GM06990 (cell line): ENCODE results near the gene NDUFA1.
"Not testable (repeated sequence)": the region's sequence is repeated elsewhere in the genome, so short reads cannot be mapped to it uniquely, and the experiment has no call there.

Source experiments
- DNase-seq: peaks from one replicate; pipeline ENCODE4 v3.0.0-alpha.2; 2011; ENCODE audit not compliant: insufficient read length; ENCODE audit errors: extremely low read depth
- H3K27me3 ChIP-seq: replicated peaks from 2 replicates; pipeline ENCODE4 v1.6.0; 2011; ENCODE audit warnings: low read length; ENCODE audit not compliant: control insufficient read depth, insufficient read depth
- H3K36me3 ChIP-seq: 2 replicates; pipeline ENCODE4 v1.5.1; 2011; ENCODE audit warnings: low read length; ENCODE audit not compliant: control insufficient read depth, insufficient read depth
- H3K4me3 ChIP-seq: replicated peaks from 2 replicates; pipeline ENCODE4 v1.5.1; 2011; ENCODE audit warnings: low read depth, mild to moderate bottlenecking, control low read depth, low read length
- TF ChIP-seq, protein P1 (sequence below): IDR thresholded peaks from 2 replicates; pipeline ENCODE4 v1.5.1; 2011; ENCODE audit warnings: low read length, control low read depth, mild to moderate bottlenecking, inconsistent platforms; ENCODE audit not compliant: insufficient read depth, poor library complexity, severe bottlenecking

The NDUFA1 gene

DNA sequence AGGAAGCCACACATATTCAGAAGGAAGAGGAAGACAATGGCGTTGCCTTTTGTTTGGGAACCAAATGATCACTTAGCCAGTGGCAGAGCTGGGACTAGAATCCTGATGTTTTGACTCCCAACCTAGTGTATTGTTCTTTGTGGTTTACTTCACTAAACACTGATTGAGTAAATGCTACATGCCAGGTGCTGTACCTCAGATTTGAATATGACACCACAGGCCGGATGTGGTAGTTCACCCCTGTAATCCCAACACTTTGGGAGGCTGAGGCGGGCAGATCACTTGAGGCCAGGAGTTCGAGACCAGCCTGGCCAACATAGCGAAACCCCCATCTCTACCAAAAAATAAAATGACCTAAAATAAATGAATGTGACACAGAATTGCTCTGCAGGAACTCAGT is 8.4 kb downstream of the NDUFA1 start:
- TF ChIP-seq, protein P1, sequence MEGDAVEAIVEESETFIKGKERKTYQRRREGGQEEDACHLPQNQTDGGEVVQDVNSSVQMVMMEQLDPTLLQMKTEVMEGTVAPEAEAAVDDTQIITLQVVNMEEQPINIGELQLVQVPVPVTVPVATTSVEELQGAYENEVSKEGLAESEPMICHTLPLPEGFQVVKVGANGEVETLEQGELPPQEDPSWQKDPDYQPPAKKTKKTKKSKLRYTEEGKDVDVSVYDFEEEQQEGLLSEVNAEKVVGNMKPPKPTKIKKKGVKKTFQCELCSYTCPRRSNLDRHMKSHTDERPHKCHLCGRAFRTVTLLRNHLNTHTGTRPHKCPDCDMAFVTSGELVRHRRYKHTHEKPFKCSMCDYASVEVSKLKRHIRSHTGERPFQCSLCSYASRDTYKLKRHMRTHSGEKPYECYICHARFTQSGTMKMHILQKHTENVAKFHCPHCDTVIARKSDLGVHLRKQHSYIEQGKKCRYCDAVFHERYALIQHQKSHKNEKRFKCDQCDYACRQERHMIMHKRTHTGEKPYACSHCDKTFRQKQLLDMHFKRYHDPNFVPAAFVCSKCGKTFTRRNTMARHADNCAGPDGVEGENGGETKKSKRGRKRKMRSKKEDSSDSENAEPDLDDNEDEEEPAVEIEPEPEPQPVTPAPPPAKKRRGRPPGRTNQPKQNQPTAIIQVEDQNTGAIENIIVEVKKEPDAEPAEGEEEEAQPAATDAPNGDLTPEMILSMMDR = no peak
- Histone ChIP-seq H3K36me3 (no peaks in the 10 kb centered on the region), H3K4me3 (no peak overlapping the region), H3K27me3 (no peaks in the 10 kb centered on the region)
- peak; percentile 30 for DNase-seq

DNA sequence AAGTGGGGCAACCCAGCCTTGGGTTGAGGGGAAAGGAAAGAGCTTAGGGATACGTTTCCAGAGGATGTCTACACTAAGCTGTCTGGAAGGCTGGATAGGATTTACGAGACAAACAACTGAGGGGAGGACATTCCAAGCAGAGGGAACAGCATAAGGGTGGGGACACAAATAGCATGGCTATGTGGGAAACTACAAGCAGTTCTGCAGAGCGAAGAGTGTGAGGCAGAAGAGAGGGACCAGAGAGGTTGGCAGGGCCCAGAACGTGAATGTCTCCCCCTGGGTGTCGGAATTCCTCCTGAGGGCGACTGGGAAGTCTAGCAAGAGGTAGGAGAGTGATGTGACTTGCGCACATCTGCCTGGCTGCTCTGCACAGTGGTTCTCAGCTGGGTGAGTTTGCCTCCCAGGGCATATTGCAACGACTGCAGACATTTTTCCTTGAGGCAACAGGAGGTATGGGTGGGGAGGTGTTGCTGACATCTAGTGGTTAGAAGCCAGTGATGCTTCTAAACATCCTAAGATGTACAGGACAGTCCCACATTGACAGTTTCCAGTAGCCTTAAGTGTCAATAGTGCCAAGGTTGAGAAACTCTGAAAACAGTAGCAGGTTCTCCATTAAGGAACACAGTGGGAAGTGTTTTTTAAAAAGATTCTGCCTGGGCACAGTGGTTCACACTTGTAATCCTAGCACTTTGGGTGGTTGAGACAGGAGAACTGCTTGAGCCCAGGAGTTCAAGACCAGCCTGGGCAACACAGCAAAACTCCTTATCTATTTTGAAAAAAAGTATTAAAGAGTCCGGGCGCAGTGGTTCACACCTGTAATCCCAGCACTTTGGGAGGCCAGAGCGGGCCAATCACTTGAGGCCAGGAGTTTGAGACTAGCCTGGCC is 9.2 kb downstream of the NDUFA1 start:
- Histone ChIP-seq H3K27me3 (no peaks in the 10 kb centered on the region), H3K4me3 (no peak overlapping the region), H3K36me3 (no peaks in the 10 kb centered on the region)
- peak; percentile 31 for DNase-seq
- TF ChIP-seq, protein P1 = peak; percentile 81

- Histone ChIP-seq H3K4me3 (no peak overlapping the region), H3K36me3 (no peaks in the 10 kb centered on the region), H3K27me3 (no peaks in the 10 kb centered on the region)
- TF ChIP-seq, protein P1 = no peak
- no peak for DNase-seq
Measured at GRCh38 chrX:119885554-119886428, 14.2 kb downstream of the NDUFA1 start.

GRCh38 chrX:119887721-119888425 is 16.2 kb downstream of the NDUFA1 start:
- no peaks in the 10 kb centered on the region for H3K36me3 ChIP-seq
- no peak overlapping the region for H3K4me3 ChIP-seq
- TF ChIP-seq, protein P1 = no peak
- peak; percentile 46 for DNase-seq
- no peaks in the 10 kb centered on the region for H3K27me3 ChIP-seq

DNA sequence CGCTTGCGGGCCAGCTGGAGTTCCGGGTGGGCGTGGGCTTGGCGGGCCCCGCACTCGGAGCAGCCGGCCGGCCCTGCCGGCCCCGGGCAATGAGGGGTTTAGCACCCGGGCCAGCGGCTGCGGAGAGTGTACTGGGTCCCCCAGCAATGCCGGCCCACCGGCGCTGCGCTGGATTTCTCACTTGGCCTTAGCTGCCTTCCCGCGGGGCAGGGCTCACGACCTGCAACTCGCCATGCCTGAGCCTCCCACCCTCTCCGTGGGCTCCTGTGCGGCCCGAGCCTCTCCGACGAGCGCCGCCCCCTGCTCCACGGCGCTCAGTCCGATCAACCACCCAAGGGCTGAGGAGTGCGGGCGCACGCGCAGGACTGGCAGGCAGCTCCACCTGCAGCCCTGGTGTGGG is 19.0 kb downstream of the NDUFA1 start:
- DNase-seq, H3K4me3 ChIP-seq, H3K36me3 ChIP-seq, H3K27me3 ChIP-seq: not testable (repeated sequence)

- not testable (repeated sequence) for H3K36me3 ChIP-seq, H3K4me3 ChIP-seq, H3K27me3 ChIP-seq, DNase-seq
Measured at GRCh38 chrX:119891961-119892692, 20.5 kb downstream of the NDUFA1 start.
